ENCODE measurements around the gene IMPDH1.

- TF ChIP-seq CTCF (IDR thresholded peaks at IDR 0.05) (no peak), POLR2A (IDR thresholded peaks at IDR 0.05) (no peak), POLR2AphosphoS5 (IDR thresholded peaks at IDR 0.05) (no peak), EP300 (IDR thresholded peaks at IDR 0.05) (no peak)
These were observed 53.1 kb downstream of the IMPDH1 start for GRCh38 chr7:128356546-128357216.

Measured in upper lobe of left lung (tissue), 4 donors.